Activated T-cell treated with anti-CD3 and anti-CD28 coated beads, Interleukin-2, amount 50 U/mL, for 72 hours (primary cell): ENCODE results near the gene AKAP6. TPM values are rescaled to one million over a fixed set of nuclear protein-coding genes. Genes with fewer than 3 reads are reported as not detected.

Source experiments
- ATAC-seq, 2 donors: fragments of 150-1000 bp; cut with Tn5 transposase; replicated peaks in 1 of 2; 2 replicates each; pipeline ENCODE4 v1.10.0; 2021; ENCODE audit warnings: moderate library complexity in 2 of 2, mild to moderate bottlenecking in 1 of 2
- DNase-seq, 2 donors: peaks; one replicate each; pipeline ENCODE4 v3.0.0; 2021 to 2022; ENCODE audit warnings: mixed read lengths in 1 of 2
- H3K27ac Mint-ChIP-seq: one replicate; pipeline ENCODE4 v1.8.0; 2022; ENCODE audit warnings: mild to moderate bottlenecking, moderate library complexity, mixed read lengths
- H3K27me3 Mint-ChIP-seq: one replicate; pipeline ENCODE4 v1.8.0; 2022; ENCODE audit warnings: low read depth, mixed read lengths
- H3K36me3 Mint-ChIP-seq, 2 donors: one replicate each; pipeline ENCODE4 v1.8.0; 2022; ENCODE audit warnings: mixed read lengths in 2 of 2, mild to moderate bottlenecking in 1 of 2; ENCODE audit not compliant: insufficient read depth in 2 of 2
- H3K4me1 Mint-ChIP-seq: one replicate; pipeline ENCODE4 v1.8.0; 2022; ENCODE audit warnings: low read depth, mixed read lengths
- H3K4me3 Mint-ChIP-seq, 2 donors: one replicate each; pipeline ENCODE4 v1.8.0; 2022; ENCODE audit warnings: mild to moderate bottlenecking in 2 of 2, mixed read lengths in 2 of 2, moderate library complexity in 2 of 2
- H3K9me3 Mint-ChIP-seq, 2 donors: one replicate each; pipeline ENCODE4 v1.8.0; 2022; ENCODE audit warnings: mixed read lengths in 2 of 2
- total RNA-seq, 2 donors: library from RNA; stranded (reverse); gene quantifications; one replicate each; pipeline ENCODE4 v1.2.3, GENCODE V29; 2022

AKAP6 gene
- total RNA-seq, 2 donors from 2014 or later: 3.6 to 3.9 TPM

DNA sequence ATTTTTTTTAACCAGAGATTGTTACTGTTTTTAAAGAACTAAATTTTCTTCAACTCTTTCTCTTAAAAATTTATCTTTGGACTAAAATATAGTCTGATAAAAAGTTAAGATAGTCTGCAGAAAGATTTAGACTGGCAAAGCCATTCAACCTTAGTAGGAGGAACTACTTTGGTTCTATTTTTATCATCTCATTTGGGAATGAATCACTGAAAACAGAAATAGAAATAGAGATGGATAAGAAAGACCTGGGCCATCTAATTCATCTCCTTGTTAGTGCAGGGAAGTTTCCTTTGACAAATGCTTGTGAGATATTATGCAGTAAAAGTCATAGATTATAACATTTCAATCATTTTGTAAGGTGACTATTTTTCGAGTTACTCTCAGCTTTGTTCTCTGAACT lies 346.3 kb downstream of the AKAP6 start:
- H3K4me1 Mint-ChIP-seq: no peaks in the 10 kb centered on the region
- peaks cover 4 to 6% of the 10 kb centered on the region in 2 donors for H3K9me3 Mint-ChIP-seq
- no peak overlapping the region for H3K4me3 Mint-ChIP-seq
- no peak for ATAC-seq
- no peaks in the 10 kb centered on the region for H3K27me3 Mint-ChIP-seq
- H3K27ac Mint-ChIP-seq: no peak overlapping the region
- no peaks in the 10 kb centered on the region for H3K36me3 Mint-ChIP-seq
- DNase-seq: no peak

GRCh38 chr14:32677129-32677780 lies 348.2 kb downstream of the AKAP6 start:
- H3K9me3 Mint-ChIP-seq: peaks cover 1 to 3% of the 10 kb centered on the region in 2 donors
- H3K27ac Mint-ChIP-seq: no peak overlapping the region
- H3K27me3 Mint-ChIP-seq: no peaks in the 10 kb centered on the region
- ATAC-seq: no peak
- H3K36me3 Mint-ChIP-seq: peaks cover 0 to 2% of the 10 kb centered on the region in 2 donors
- no peak for DNase-seq
- H3K4me1 Mint-ChIP-seq: no peaks in the 10 kb centered on the region
- no peak overlapping the region for H3K4me3 Mint-ChIP-seq

DNA sequence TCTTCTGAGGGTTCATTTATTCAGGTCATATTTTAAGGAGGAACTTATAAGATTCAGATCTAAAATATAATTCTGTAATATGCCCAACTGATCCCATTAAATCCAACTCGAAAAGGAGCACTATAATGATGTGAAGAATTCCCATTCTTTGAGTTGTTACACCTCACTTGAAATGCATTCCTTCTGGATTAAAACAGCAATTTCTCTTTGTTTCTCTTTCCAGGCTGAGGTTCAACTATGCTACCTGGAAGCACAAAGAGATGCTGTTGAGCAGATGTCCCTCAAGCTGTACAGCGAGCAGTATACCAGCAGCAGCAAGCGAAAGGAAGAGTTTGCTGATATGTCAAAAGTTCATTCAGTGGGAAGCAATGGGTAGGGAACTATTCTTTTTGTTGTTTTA lies 349.0 kb downstream of the AKAP6 start:
- H3K9me3 Mint-ChIP-seq: peaks cover 1 to 3% of the 10 kb centered on the region in 2 donors
- ATAC-seq (no peak), DNase-seq (no peak)
- H3K4me1 Mint-ChIP-seq: no peaks in the 10 kb centered on the region
- no peak overlapping the region for H3K4me3 Mint-ChIP-seq
- peaks cover 0 to 2% of the 10 kb centered on the region in 2 donors for H3K36me3 Mint-ChIP-seq
- no peak overlapping the region for H3K27ac Mint-ChIP-seq
- H3K27me3 Mint-ChIP-seq: no peaks in the 10 kb centered on the region

- Mint-ChIP-seq H3K4me3 (no peak overlapping the region), H3K4me1 (no peaks in the 10 kb centered on the region), H3K27me3 (no peaks in the 10 kb centered on the region), H3K36me3 (peaks cover 0 to 2% of the 10 kb centered on the region in 2 donors), H3K27ac (no peak overlapping the region), H3K9me3 (no peaks in the 10 kb centered on the region)
- ATAC-seq: no peak
- no peak for DNase-seq
Measured at GRCh38 chr14:32679927-32680612, 351.0 kb downstream of the AKAP6 start.

DNA sequence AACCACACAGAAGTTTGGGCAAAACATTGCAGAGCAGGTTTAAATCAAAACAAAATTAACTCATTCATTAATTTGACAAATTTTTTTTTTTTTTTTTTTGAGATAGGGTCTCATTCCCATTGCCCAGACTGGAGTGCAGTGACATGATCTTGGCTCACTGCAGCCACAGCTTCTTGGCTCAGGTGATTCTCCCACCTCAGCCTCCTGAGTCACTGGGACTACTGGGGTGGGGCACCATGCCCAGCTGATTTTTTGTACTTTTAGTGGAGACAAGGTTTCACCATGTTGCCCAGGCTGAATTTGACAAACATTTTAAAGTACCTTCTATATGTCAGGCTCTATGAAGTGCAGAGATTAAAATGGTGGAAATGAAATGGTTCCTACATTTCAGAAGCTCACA lies 352.5 kb downstream of the AKAP6 start:
- no peak for DNase-seq
- Mint-ChIP-seq H3K4me3 (no peak overlapping the region), H3K4me1 (no peaks in the 10 kb centered on the region), H3K36me3 (peaks cover 0 to 2% of the 10 kb centered on the region in 2 donors), H3K27ac (no peak overlapping the region), H3K9me3 (no peaks in the 10 kb centered on the region), H3K27me3 (no peaks in the 10 kb centered on the region)
- no peak for ATAC-seq

- Mint-ChIP-seq H3K36me3 (peaks cover 0 to 2% of the 10 kb centered on the region in 2 donors), H3K4me1 (no peaks in the 10 kb centered on the region), H3K9me3 (no peaks in the 10 kb centered on the region), H3K4me3 (no peak overlapping the region), H3K27ac (no peak overlapping the region), H3K27me3 (no peaks in the 10 kb centered on the region)
- ATAC-seq (no peak), DNase-seq (no peak)
Measured at GRCh38 chr14:32682214-32682613, 353.1 kb downstream of the AKAP6 start.

- ATAC-seq: no peak
- no peaks in the 10 kb centered on the region for H3K9me3 Mint-ChIP-seq
- no peak overlapping the region for H3K27ac Mint-ChIP-seq
- no peak for DNase-seq
- no peaks in the 10 kb centered on the region for H3K27me3 Mint-ChIP-seq
- peaks cover 0 to 2% of the 10 kb centered on the region in 2 donors for H3K36me3 Mint-ChIP-seq
- no peak overlapping the region for H3K4me3 Mint-ChIP-seq
- H3K4me1 Mint-ChIP-seq: no peaks in the 10 kb centered on the region
Measured at GRCh38 chr14:32683679-32684078, 354.6 kb downstream of the AKAP6 start.

- no peaks in the 10 kb centered on the region for H3K4me1 Mint-ChIP-seq
- no peaks in the 10 kb centered on the region for H3K27me3 Mint-ChIP-seq
- H3K9me3 Mint-ChIP-seq: no peaks in the 10 kb centered on the region
- no peak for ATAC-seq
- no peaks in the 10 kb centered on the region for H3K36me3 Mint-ChIP-seq
- DNase-seq: no peak
- H3K4me3 Mint-ChIP-seq: no peak overlapping the region
- no peak overlapping the region for H3K27ac Mint-ChIP-seq
Measured at GRCh38 chr14:32688941-32689340, 359.8 kb downstream of the AKAP6 start.

GRCh38 chr14:32692441-32692840 lies 363.3 kb downstream of the AKAP6 start:
- H3K4me3 Mint-ChIP-seq: no peak overlapping the region
- ATAC-seq (no peak), DNase-seq (no peak)
- H3K27me3 Mint-ChIP-seq: no peaks in the 10 kb centered on the region
- H3K27ac Mint-ChIP-seq: no peak overlapping the region
- no peaks in the 10 kb centered on the region for H3K36me3 Mint-ChIP-seq
- H3K9me3 Mint-ChIP-seq: no peaks in the 10 kb centered on the region
- no peaks in the 10 kb centered on the region for H3K4me1 Mint-ChIP-seq

DNA sequence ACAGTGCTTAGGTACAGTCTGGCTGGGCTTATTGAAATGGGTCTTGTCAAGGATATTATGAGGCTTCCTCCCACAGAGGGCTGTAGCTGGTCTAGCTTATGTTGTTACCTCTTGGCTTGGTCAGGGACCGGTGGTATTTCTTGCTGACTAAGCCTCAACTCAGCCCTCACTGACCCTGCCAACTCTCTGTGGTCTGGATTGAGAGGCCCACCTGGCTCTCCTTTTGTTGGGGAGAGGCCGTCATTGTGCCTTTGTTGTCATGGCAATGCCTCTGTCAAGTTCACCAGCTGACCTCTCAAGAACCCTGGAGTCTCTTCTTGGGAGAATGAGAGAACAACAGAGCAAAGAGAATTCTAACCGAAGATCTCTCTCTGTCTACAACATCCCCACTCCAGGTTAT lies 364.0 kb downstream of the AKAP6 start:
- DNase-seq (no peak), ATAC-seq (no peak)
- Mint-ChIP-seq H3K36me3 (no peaks in the 10 kb centered on the region), H3K27ac (no peak overlapping the region), H3K27me3 (no peaks in the 10 kb centered on the region), H3K4me3 (no peak overlapping the region), H3K4me1 (no peaks in the 10 kb centered on the region), H3K9me3 (no peaks in the 10 kb centered on the region)

- DNase-seq: no peak
- no peaks in the 10 kb centered on the region for H3K36me3 Mint-ChIP-seq
- no peaks in the 10 kb centered on the region for H3K27me3 Mint-ChIP-seq
- no peak for ATAC-seq
- no peaks in the 10 kb centered on the region for H3K4me1 Mint-ChIP-seq
- no peak overlapping the region for H3K27ac Mint-ChIP-seq
- H3K9me3 Mint-ChIP-seq: no peaks in the 10 kb centered on the region
- no peak overlapping the region for H3K4me3 Mint-ChIP-seq
Measured at GRCh38 chr14:32694795-32695449, 365.8 kb downstream of the AKAP6 start.

- no peak for ATAC-seq
- H3K27me3 Mint-ChIP-seq: no peaks in the 10 kb centered on the region
Measured at GRCh38 chr14:32696325-32697091, 367.4 kb downstream of the AKAP6 start.

DNA sequence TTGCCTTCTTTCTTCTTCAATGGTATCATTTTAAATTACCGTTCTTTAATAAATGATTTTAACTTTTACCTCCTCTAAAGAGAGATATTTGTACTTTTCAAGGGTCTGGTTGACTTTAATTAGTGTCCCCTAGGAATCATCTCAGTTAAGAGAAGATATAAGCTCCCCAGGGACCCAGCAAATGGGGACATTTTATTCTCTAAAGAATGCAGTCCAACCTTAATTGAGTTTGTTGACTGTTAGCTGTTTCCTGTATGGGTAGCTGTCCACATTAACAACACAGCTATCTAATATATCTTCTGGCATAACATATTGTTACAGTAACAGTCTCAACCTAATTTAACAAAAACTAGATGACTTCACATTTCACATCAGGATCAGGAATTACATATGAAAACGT lies 368.0 kb downstream of the AKAP6 start:
- H3K27ac Mint-ChIP-seq: no peak overlapping the region
- ATAC-seq (no peak), DNase-seq (no peak)
- H3K4me3 Mint-ChIP-seq: no peak overlapping the region
- no peaks in the 10 kb centered on the region for H3K4me1 Mint-ChIP-seq
- H3K36me3 Mint-ChIP-seq: no peaks in the 10 kb centered on the region
- H3K9me3 Mint-ChIP-seq: no peaks in the 10 kb centered on the region
- H3K27me3 Mint-ChIP-seq: no peaks in the 10 kb centered on the region

More at GRCh38 chr14:32696325-32697091, 367.4 kb downstream of the AKAP6 start:
- DNase-seq: no peak
- Mint-ChIP-seq H3K4me3 (no peak overlapping the region), H3K36me3 (no peaks in the 10 kb centered on the region), H3K27ac (no peak overlapping the region), H3K9me3 (no peaks in the 10 kb centered on the region), H3K4me1 (no peaks in the 10 kb centered on the region)
